GM23338 (cell line): ENCODE results near the gene LPAR1. TPM values are rescaled to one million over a fixed set of nuclear protein-coding genes. Genes with fewer than 3 reads are reported as not detected.

Experiments used
- ATAC-seq: fragments of 200-7000 bp; cut with Tn5 transposase; 3 replicates; pipeline ENCODE4 v1.9.1; 2020
- DNase-seq: peaks from one replicate; pipeline ENCODE4 v3.0.0-alpha.2; 2015; ENCODE audit warnings: low spot score
- H2AFZ ChIP-seq: fragments of 200-600 bp; sonication (generic); 2 replicates; pipeline ENCODE4 v1.8.0; 2016; ENCODE audit warnings: antibody characterized with exemption, mild to moderate bottlenecking, moderate library complexity
- H3F3A ChIP-seq: fragments of 200-600 bp; sonication (generic); replicated peaks from 2 replicates; pipeline ENCODE4 v1.8.0; 2017; ENCODE audit warnings: antibody characterized with exemption, mixed run types, low read depth
- H3K27ac ChIP-seq: fragments of 200-600 bp; sonication (generic); 2 replicates; pipeline ENCODE4 v1.6.1; 2016; ENCODE audit warnings: low read depth
- H3K27me3 ChIP-seq: fragments of 200-600 bp; sonication (generic); 2 replicates; pipeline ENCODE4 v1.8.0; 2016; ENCODE audit warnings: mild to moderate bottlenecking, mixed run types, moderate library complexity; ENCODE audit not compliant: insufficient read depth
- H3K36me3 ChIP-seq: fragments of 200-600 bp; sonication (generic); 2 replicates; pipeline ENCODE4 v1.8.0; 2016; ENCODE audit warnings: mild to moderate bottlenecking; ENCODE audit not compliant: insufficient read depth
- H3K4me1 ChIP-seq: fragments of 200-600 bp; sonication (generic); 2 replicates; pipeline ENCODE4 v1.8.0; 2016; ENCODE audit warnings: mild to moderate bottlenecking, moderate library complexity; ENCODE audit not compliant: insufficient read depth
- H3K4me2 ChIP-seq: fragments of 200-600 bp; sonication (generic); 2 replicates; pipeline ENCODE4 v1.7.1; 2017; ENCODE audit warnings: mixed run types
- H3K4me3 ChIP-seq: fragments of 200-600 bp; sonication (generic); 2 replicates; pipeline ENCODE4 v1.6.1; 2016; ENCODE audit warnings: mixed run types
- H3K79me2 ChIP-seq: fragments of 200-600 bp; sonication (generic); replicated peaks from 2 replicates; pipeline ENCODE4 v1.8.0; 2017; ENCODE audit warnings: mild to moderate bottlenecking; ENCODE audit not compliant: insufficient read depth
- H3K9me2 ChIP-seq: fragments of 200-600 bp; sonication (generic); 2 replicates; pipeline ENCODE4 v1.8.0; 2017; ENCODE audit not compliant: insufficient read depth
- H4K20me1 ChIP-seq: fragments of 200-600 bp; sonication (generic); replicated peaks from 2 replicates; pipeline ENCODE4 v1.8.0; 2017; ENCODE audit warnings: mild to moderate bottlenecking; ENCODE audit not compliant: insufficient read depth
- H3K27ac Mint-ChIP-seq: 2 replicates; pipeline ENCODE4 v1.8.0; 2020; ENCODE audit warnings: inconsistent platforms, mild to moderate bottlenecking, moderate library complexity, mixed read lengths
- H3K27me3 Mint-ChIP-seq: 3 replicates; pipeline ENCODE4 v1.8.0; 2022; ENCODE audit warnings: low read depth, mild to moderate bottlenecking, moderate library complexity, mixed read lengths, inconsistent platforms; ENCODE audit not compliant: insufficient read depth, poor library complexity
- H3K36me3 Mint-ChIP-seq: 3 replicates; pipeline ENCODE4 v1.8.0; 2021; ENCODE audit warnings: low read depth, mild to moderate bottlenecking, inconsistent platforms, moderate library complexity, mixed read lengths
- H3K4me1 Mint-ChIP-seq: 3 replicates; pipeline ENCODE4 v1.8.0; 2020; ENCODE audit warnings: mild to moderate bottlenecking, inconsistent platforms, mixed read lengths
- H3K4me3 Mint-ChIP-seq: 3 replicates; pipeline ENCODE4 v1.8.0; 2021; ENCODE audit warnings: moderate library complexity, mild to moderate bottlenecking, inconsistent platforms, mixed read lengths
- H3K9me3 Mint-ChIP-seq: 3 replicates; pipeline ENCODE4 v1.8.0; 2020; ENCODE audit warnings: moderate library complexity, mild to moderate bottlenecking, inconsistent platforms, mixed read lengths
- CREB1 ChIP-seq: fragments of 250-450 bp; sonication (Bioruptor Pico); IDR thresholded peaks from 2 replicates; pipeline ENCODE4 v1.5.0; 2020; ENCODE audit warnings: low read depth, mild to moderate bottlenecking, moderate library complexity
- CTCF ChIP-seq, 2 experiments: fragments of 200-600 bp in 1 of 2; sonication (generic) in 1 of 2; conservative IDR thresholded peaks; 2 replicates each; pipeline versions ENCODE4 v1.5.1 to v1.6.1; 2016 to 2017; ENCODE audit warnings: antibody characterized with exemption in 2 of 2, low read depth in 2 of 2, mild to moderate bottlenecking in 2 of 2, moderate library complexity in 1 of 2
- ETS1 ChIP-seq: IDR thresholded peaks from 2 replicates; pipeline ENCODE4 v1.6.1; 2016; ENCODE audit warnings: antibody characterized with exemption
- EZH2 ChIP-seq: fragments of 200-600 bp; sonication (generic); IDR thresholded peaks from one replicate; pipeline ENCODE4 v1.8.0; 2017; ENCODE audit warnings: antibody characterized with exemption, mild to moderate bottlenecking, low read depth; ENCODE audit not compliant: unreplicated experiment
- EZH2phosphoT487 ChIP-seq: fragments of 200-600 bp; sonication (generic); IDR thresholded peaks from one replicate; pipeline ENCODE4 v1.8.1; 2018; ENCODE audit warnings: antibody characterized with exemption; ENCODE audit not compliant: unreplicated experiment
- JUNB ChIP-seq: IDR thresholded peaks from one replicate; pipeline ENCODE4 v1.6.1; 2016; ENCODE audit warnings: antibody characterized with exemption; ENCODE audit not compliant: unreplicated experiment
- NANOG ChIP-seq: IDR thresholded peaks from 2 replicates; pipeline ENCODE4 v1.6.1; 2016; ENCODE audit warnings: antibody characterized with exemption, borderline replicate concordance
- POLR2AphosphoS5 ChIP-seq: IDR thresholded peaks from 2 replicates; pipeline ENCODE4 v1.6.1; 2016; ENCODE audit warnings: antibody characterized with exemption, low read depth
- STAT1 ChIP-seq: IDR thresholded peaks from one replicate; pipeline ENCODE4 v1.6.1; 2016; ENCODE audit warnings: antibody characterized with exemption; ENCODE audit not compliant: unreplicated experiment
- ZNF114 ChIP-seq: fragments of 250-450 bp; sonication (Bioruptor Pico); IDR thresholded peaks from 2 replicates; pipeline ENCODE4 v1.5.0; 2020; ENCODE audit warnings: mild to moderate bottlenecking, moderate library complexity
- ZNF331 ChIP-seq: fragments of 250-450 bp; sonication (Bioruptor Pico); IDR thresholded peaks from 2 replicates; pipeline ENCODE4 v1.5.0; 2020; ENCODE audit warnings: low read depth, mild to moderate bottlenecking, moderate library complexity
- ZNF462 ChIP-seq: fragments of 250-450 bp; sonication (Bioruptor Pico); IDR thresholded peaks from 2 replicates; pipeline ENCODE4 v1.5.0; 2020; ENCODE audit warnings: mild to moderate bottlenecking, moderate library complexity
- polyA plus RNA-seq: library from polyadenylated mRNA; unstranded; fragments of >200 nt; fragmentation: Nextera tagmentation; extraction: Ambion mirVana; gene quantifications from 2 replicates; pipeline ENCODE4 v1.2.1, GENCODE V29; 2016
- total RNA-seq: library from RNA; depleted of rRNA; stranded (reverse); fragments of >200 nt; shearing (Covaris generic); gene quantifications from 2 replicates; pipeline ENCODE4 v1.2.3, GENCODE V29; 2014
- TF ChIP-seq, protein P1 (sequence below): IDR thresholded peaks from one replicate; pipeline ENCODE4 v1.6.1; 2018; ENCODE audit warnings: antibody characterized with exemption; ENCODE audit not compliant: unreplicated experiment

The LPAR1 gene
- total and polyA plus RNA-seq, 2 experiments from 2014 or later, result 1.0 to 3.8 TPM

DNA sequence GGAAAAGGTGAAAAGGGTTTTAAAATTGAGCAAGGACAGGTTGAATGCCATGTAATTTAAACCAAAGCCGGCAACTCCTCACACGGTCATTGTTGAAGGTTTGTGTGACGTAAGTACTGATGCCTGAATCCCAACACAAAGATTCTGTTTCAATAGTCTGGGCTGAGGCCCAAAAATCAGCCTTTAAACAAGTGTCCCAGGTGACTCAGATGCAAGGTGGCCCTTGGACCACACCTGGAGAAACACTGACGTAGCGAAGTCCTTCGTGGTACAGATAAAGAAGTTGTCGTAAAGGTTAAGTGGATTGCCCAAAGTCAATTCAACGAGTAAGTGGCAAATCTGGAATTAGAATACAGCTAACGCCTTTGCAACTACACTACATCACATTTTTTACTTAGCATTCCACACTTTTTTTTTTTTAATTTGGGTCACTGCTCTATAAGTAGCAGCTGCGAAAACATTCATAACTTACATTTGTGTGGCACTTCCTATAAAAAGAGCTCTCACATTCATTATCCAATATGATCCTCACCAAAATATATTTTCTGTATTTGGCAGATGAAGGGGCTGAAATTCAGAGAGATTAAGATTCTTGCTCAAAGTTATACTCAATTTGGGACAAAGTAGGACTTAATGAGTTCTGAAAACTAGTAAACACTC is 111.3 kb downstream of the LPAR1 start:
- H3K4me2 ChIP-seq, result no peak overlapping the region
- H3F3A ChIP-seq, result no peaks in the 10 kb centered on the region
- no peak overlapping the region for H3K4me3 ChIP-seq
- no peak for TF ChIP-seq STAT1
- no peak for TF ChIP-seq ZNF462 (CRISPR knock-in tag)
- TF ChIP-seq, protein P1, sequence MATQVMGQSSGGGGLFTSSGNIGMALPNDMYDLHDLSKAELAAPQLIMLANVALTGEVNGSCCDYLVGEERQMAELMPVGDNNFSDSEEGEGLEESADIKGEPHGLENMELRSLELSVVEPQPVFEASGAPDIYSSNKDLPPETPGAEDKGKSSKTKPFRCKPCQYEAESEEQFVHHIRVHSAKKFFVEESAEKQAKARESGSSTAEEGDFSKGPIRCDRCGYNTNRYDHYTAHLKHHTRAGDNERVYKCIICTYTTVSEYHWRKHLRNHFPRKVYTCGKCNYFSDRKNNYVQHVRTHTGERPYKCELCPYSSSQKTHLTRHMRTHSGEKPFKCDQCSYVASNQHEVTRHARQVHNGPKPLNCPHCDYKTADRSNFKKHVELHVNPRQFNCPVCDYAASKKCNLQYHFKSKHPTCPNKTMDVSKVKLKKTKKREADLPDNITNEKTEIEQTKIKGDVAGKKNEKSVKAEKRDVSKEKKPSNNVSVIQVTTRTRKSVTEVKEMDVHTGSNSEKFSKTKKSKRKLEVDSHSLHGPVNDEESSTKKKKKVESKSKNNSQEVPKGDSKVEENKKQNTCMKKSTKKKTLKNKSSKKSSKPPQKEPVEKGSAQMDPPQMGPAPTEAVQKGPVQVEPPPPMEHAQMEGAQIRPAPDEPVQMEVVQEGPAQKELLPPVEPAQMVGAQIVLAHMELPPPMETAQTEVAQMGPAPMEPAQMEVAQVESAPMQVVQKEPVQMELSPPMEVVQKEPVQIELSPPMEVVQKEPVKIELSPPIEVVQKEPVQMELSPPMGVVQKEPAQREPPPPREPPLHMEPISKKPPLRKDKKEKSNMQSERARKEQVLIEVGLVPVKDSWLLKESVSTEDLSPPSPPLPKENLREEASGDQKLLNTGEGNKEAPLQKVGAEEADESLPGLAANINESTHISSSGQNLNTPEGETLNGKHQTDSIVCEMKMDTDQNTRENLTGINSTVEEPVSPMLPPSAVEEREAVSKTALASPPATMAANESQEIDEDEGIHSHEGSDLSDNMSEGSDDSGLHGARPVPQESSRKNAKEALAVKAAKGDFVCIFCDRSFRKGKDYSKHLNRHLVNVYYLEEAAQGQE, result no peak
- no peak for TF ChIP-seq ETS1
- no peak for TF ChIP-seq CTCF (conservative IDR thresholded peaks at IDR 0.05; ENCODE audit: low read depth in 2 of 2)
- TF ChIP-seq NANOG, result no peak
- TF ChIP-seq EZH2phosphoT487, result no peak
- no peak for TF ChIP-seq POLR2AphosphoS5
- no peak for TF ChIP-seq JUNB
- TF ChIP-seq EZH2, result no peak
- TF ChIP-seq ZNF114 (CRISPR knock-in tag), result no peak
- no peak for TF ChIP-seq CREB1 (CRISPR knock-in tag)
- TF ChIP-seq ZNF331, result no peak
- no peak overlapping the region for H3K27ac ChIP-seq
- Mint-ChIP-seq H3K27ac (peak overlapping the region; percentile 69), H3K27me3 (no peaks in the 10 kb centered on the region), H3K36me3 (no peaks in the 10 kb centered on the region), H3K4me3 (no peak overlapping the region), H3K4me1 (no peaks in the 10 kb centered on the region), H3K9me3 (no peaks in the 10 kb centered on the region)
- H3K9me2 ChIP-seq, result no peaks in the 10 kb centered on the region
- ATAC-seq, result no peak
- no peaks in the 10 kb centered on the region for H3K4me1 ChIP-seq
- H2AFZ ChIP-seq, result no peak overlapping the region
- H3K36me3 ChIP-seq, result no peaks in the 10 kb centered on the region
- no peaks in the 10 kb centered on the region for H3K27me3 ChIP-seq
- no peak for DNase-seq
- H3K79me2 ChIP-seq, result no peaks in the 10 kb centered on the region
- no peaks in the 10 kb centered on the region for H4K20me1 ChIP-seq
